GM12874 (cell line): ENCODE data around the gene CDHR2.

Experiments used
- TF ChIP-seq, protein P1 (sequence below): IDR thresholded peaks from 2 replicates; pipeline ENCODE4 v1.5.1; 2011; ENCODE audit warnings: low read depth, mild to moderate bottlenecking, control low read depth, low read length, moderate library complexity; ENCODE audit not compliant: insufficient read depth

Gene CDHR2

GRCh38 chr5:176638437-176638836, 89.3 kb downstream of the CDHR2 start:
- TF ChIP-seq, protein P1, sequence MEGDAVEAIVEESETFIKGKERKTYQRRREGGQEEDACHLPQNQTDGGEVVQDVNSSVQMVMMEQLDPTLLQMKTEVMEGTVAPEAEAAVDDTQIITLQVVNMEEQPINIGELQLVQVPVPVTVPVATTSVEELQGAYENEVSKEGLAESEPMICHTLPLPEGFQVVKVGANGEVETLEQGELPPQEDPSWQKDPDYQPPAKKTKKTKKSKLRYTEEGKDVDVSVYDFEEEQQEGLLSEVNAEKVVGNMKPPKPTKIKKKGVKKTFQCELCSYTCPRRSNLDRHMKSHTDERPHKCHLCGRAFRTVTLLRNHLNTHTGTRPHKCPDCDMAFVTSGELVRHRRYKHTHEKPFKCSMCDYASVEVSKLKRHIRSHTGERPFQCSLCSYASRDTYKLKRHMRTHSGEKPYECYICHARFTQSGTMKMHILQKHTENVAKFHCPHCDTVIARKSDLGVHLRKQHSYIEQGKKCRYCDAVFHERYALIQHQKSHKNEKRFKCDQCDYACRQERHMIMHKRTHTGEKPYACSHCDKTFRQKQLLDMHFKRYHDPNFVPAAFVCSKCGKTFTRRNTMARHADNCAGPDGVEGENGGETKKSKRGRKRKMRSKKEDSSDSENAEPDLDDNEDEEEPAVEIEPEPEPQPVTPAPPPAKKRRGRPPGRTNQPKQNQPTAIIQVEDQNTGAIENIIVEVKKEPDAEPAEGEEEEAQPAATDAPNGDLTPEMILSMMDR = no peak

- TF ChIP-seq, protein P1 = no peak
These were observed 90.1 kb downstream of the CDHR2 start for GRCh38 chr5:176639208-176639607.

DNA sequence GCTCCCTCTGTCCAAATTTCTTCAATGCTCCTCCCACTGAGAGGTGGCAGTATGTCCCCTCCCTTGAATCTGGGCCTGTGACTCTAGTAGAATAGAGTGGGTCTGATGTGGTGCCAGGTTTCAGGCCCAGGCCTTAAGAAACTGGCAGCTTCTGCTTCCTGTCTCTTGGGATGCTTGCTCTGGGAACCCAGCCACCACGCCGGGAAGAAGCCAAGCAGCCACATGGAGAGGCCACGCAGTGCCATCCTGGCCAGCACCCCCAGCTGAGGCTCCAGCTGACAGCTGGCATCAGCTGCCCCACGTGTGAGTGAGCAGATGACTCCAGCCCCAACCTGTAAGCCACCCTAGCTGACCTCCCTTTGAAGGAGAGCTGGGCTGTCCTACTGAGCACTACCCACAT, 90.8 kb downstream of the CDHR2 start:
- TF ChIP-seq, protein P1 = no peak

- TF ChIP-seq, protein P1 = no peak
These were observed 91.5 kb downstream of the CDHR2 start for GRCh38 chr5:176640616-176641015.

DNA sequence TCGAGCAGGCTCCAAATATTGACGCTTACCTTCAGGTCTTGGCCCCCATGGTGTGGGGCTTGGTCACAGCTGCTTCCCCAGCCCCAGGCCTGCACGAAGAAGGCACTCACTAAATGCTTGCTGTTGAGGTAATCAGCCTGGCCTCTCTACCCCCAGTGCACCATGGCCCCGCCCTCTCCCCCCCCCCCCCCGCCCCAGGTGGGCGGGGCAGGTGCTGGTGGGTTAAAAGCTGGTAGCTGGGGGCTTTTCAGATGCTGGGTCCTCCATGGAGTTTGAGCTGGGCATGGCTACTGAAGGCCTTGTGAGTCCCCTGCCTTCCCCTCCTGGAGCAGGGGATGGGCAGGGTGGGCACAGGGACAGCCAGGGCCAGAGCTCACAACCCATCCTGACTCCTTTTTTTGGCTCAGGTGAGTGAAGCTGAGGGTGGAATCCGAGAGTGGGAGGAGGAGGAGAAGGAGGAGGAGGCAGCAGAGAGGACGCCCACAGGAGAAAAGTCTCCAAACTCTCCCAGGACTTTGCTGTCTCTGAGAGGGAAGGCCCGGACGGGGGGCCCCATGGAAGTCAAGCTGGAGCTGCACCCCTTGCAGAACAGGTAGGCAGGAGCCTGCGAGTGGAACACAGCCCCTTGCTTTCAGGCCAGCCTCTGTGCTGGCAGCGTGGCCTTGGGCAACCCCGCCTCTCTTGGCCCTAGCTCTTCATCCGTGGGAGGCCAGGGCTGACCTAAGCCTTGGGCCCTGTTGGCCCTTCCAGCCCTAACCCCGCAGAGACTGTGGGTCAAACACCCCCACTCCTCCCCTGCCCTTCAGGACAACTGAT, 93.7 kb downstream of the CDHR2 start:
- TF ChIP-seq, protein P1 = no peak

GRCh38 chr5:176643491-176644219, 94.5 kb downstream of the CDHR2 start:
- TF ChIP-seq, protein P1 = no peak

- TF ChIP-seq, protein P1 = no peak
These were observed 95.2 kb downstream of the CDHR2 start for GRCh38 chr5:176644294-176644693.
